Prostate gland (tissue), 2 donors: Measurements from ENCODE around the gene MAFG.

Experiments used
- POLR2AphosphoS5 ChIP-seq: sonication (generic); formaldehyde crosslinking; IDR thresholded peaks from one replicate; pipeline ENCODE4 v1.6.1; 2017; ENCODE audit warnings: antibody characterized with exemption
- TF ChIP-seq, protein P1 (sequence below), 4 experiments: fragments of 200-600 bp in 2 of 4; fragments of 450-650 bp in 2 of 4; sonication (generic) in 2 of 4; IDR thresholded peaks; 1 replicate in 3 of 4; 2 replicates in 1 of 4; pipeline ENCODE4 v1.5.1; 2016 to 2019; ENCODE audit warnings: antibody characterized with exemption in 4 of 4, mild to moderate bottlenecking in 2 of 4, moderate library complexity in 2 of 4

DNA sequence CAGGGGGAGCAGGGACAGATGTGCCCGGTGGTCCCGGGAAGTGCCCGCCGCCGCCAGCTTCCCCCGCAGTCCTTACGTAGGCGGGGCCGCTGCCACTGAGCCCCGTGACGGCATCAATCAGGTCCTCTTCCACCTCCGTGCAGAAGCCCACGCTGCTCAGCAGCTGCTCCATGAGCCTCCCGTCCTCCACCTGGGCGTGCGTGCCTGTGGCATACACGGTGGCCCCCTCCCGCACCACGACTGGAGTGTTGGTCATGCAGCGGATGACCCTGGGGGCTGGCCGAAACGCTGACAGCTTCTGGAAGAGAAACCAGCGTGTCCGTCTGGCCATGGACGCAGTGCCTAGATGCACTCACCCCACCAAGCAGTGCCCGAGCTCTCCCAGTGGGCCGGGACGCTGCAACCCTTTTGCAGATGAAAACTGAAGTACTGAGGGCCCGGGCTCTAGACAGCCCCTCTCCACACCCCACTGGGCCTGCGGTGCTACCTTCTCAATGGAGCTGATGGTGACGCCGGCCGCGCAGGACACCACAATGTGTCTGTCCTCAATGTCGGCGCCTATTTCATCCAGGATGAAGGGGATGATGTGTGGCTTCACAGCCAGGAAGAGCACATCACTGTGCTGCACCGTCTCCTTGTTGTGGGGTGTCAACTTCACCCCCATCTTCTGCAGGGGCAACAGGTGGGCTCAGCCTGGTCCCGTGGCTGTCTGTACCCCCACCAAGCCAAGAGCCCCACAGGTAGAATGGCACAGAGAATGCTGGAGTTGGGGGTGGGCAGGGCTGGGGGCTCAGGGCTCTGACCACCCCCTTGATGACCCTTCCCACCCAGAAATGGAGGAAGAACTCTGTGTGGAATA, 7.5 kb upstream of the MAFG start:
- no peak for TF ChIP-seq POLR2AphosphoS5
- TF ChIP-seq, protein P1, sequence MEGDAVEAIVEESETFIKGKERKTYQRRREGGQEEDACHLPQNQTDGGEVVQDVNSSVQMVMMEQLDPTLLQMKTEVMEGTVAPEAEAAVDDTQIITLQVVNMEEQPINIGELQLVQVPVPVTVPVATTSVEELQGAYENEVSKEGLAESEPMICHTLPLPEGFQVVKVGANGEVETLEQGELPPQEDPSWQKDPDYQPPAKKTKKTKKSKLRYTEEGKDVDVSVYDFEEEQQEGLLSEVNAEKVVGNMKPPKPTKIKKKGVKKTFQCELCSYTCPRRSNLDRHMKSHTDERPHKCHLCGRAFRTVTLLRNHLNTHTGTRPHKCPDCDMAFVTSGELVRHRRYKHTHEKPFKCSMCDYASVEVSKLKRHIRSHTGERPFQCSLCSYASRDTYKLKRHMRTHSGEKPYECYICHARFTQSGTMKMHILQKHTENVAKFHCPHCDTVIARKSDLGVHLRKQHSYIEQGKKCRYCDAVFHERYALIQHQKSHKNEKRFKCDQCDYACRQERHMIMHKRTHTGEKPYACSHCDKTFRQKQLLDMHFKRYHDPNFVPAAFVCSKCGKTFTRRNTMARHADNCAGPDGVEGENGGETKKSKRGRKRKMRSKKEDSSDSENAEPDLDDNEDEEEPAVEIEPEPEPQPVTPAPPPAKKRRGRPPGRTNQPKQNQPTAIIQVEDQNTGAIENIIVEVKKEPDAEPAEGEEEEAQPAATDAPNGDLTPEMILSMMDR (IDR thresholded peaks at IDR 0.05): no peak
